Endothelial cell of umbilical vein (primary cell): ENCODE results near the gene EVI2A. TPM values are rescaled to one million over a fixed set of nuclear protein-coding genes. Genes with fewer than 3 reads are reported as not detected.

ENCODE experiments used
- BruUV-seq: library from RNA; stranded (reverse); fragments of 400-500 nt; replicated peaks from 2 replicates; lab custom pipeline; 2021; lab: Mats Ljungman, UMichigan
- CTCF ChIA-PET: fragments of 300-600, 350-600 bp; sonication (Branson Sonifier 250); formaldehyde crosslinking; loops from one replicate; lab custom pipeline; 2021; ENCODE audit warnings: antibody characterized with exemption, inconsistent platforms; lab: Charles Lee
- POLR2A ChIA-PET: fragments of 300-600, 350-600 bp; sonication (Branson Sonifier 250); formaldehyde crosslinking; loops from one replicate; lab custom pipeline; 2021; ENCODE audit warnings: antibody characterized with exemption, inconsistent platforms; lab: Charles Lee
- DNase-seq: peaks from one replicate; pipeline ENCODE4 v3.0.0-alpha.2; 2011; ENCODE audit warnings: low read depth, low spot score
- FAIRE-seq: peaks from 2 replicates; lab custom pipeline; 2011; peaks lifted over from hg19 to GRCh38; lab: Jason Lieb, UNC
- H2AFZ ChIP-seq: 2 replicates; pipeline ENCODE4 v1.6.0; 2012; ENCODE audit warnings: low read depth, low read length, control low read depth, inconsistent platforms
- H3K27ac ChIP-seq: 2 replicates; pipeline ENCODE4 v1.5.1; 2011; ENCODE audit warnings: low read depth, mild to moderate bottlenecking, control low read depth, low read length, moderate library complexity; ENCODE audit not compliant: insufficient read depth
- H3K27me3 ChIP-seq, 2 experiments: 2 replicates each; pipeline versions ENCODE4 v1.6.0 to v1.6.1; 2011; ENCODE audit warnings: low read length in 2 of 2, mixed read lengths in 1 of 2; ENCODE audit not compliant: control insufficient read depth in 2 of 2, insufficient read depth in 2 of 2
- H3K36me3 ChIP-seq, 2 experiments: 2 replicates in 1 of 2; 3 replicates in 1 of 2; pipeline ENCODE4 v1.5.1; 2011; ENCODE audit warnings: low read length in 2 of 2, mild to moderate bottlenecking in 1 of 2, moderate library complexity in 1 of 2; ENCODE audit not compliant: control insufficient read depth in 2 of 2, insufficient read depth in 2 of 2; ENCODE audit errors: extremely low read depth in 1 of 2
- H3K4me1 ChIP-seq: 3 replicates; pipeline ENCODE4 v1.5.1; 2011; ENCODE audit warnings: mild to moderate bottlenecking, low read length; ENCODE audit not compliant: control insufficient read depth, insufficient read depth; ENCODE audit errors: extremely low read depth
- H3K4me2 ChIP-seq: 2 replicates; pipeline ENCODE4 v1.6.1; 2011; ENCODE audit warnings: low read length, control low read depth, mixed read lengths; ENCODE audit not compliant: insufficient read depth
- H3K4me3 ChIP-seq, 3 experiments: fragments of 200-600 bp in 1 of 3; sonication (generic), shearing (Covaris generic) in 1 of 3; replicated peaks in 1 of 3; 2 replicates each; pipeline ENCODE4 v1.5.1; 2011 to 2016; ENCODE audit warnings: control low read depth in 3 of 3, low read length in 3 of 3, mild to moderate bottlenecking in 2 of 3, inconsistent platforms in 1 of 3, low read depth in 1 of 3, moderate library complexity in 1 of 3; ENCODE audit not compliant: insufficient read depth in 1 of 3
- H3K79me2 ChIP-seq: 2 replicates; pipeline ENCODE4 v1.6.0; 2012; ENCODE audit warnings: low read length, inconsistent platforms; ENCODE audit not compliant: control insufficient read depth, insufficient read depth
- H3K9ac ChIP-seq: replicated peaks from 2 replicates; pipeline ENCODE3; 2011; ENCODE audit warnings: low read length, control low read depth; ENCODE audit not compliant: insufficient read depth; ENCODE audit errors: extremely low read depth
- H3K9me1 ChIP-seq: replicated peaks from 3 replicates; pipeline ENCODE4 v1.6.0; 2011; ENCODE audit warnings: mild to moderate bottlenecking, low read length; ENCODE audit not compliant: control insufficient read depth, insufficient read depth; ENCODE audit errors: extremely low read depth
- H3K9me3 ChIP-seq: replicated peaks from 2 replicates; pipeline ENCODE4 v1.5.1; 2012; ENCODE audit warnings: low read length, inconsistent platforms; ENCODE audit not compliant: control insufficient read depth, insufficient read depth
- H4K20me1 ChIP-seq: replicated peaks from 2 replicates; pipeline ENCODE3; 2011; ENCODE audit warnings: mild to moderate bottlenecking, low read length; ENCODE audit not compliant: control insufficient read depth, insufficient read depth; ENCODE audit errors: extremely low read depth
- CTCF ChIP-seq, 2 donors: IDR thresholded peaks; 1 replicate in 1 of 2; 2 replicates in 1 of 2; pipeline ENCODE4 v1.5.1; 2011; ENCODE audit warnings: low read length in 2 of 2, mild to moderate bottlenecking in 2 of 2, moderate library complexity in 2 of 2, control low read depth in 1 of 2, inconsistent platforms in 1 of 2, low read depth in 1 of 2; ENCODE audit not compliant: insufficient read depth in 1 of 2; ENCODE audit errors: extremely low read depth in 1 of 2
- EZH2 ChIP-seq: IDR thresholded peaks from 2 replicates; pipeline ENCODE4 v1.6.1; 2012; ENCODE audit warnings: borderline replicate concordance, low read depth, mild to moderate bottlenecking, moderate library complexity, low read length, inconsistent platforms; ENCODE audit not compliant: severe bottlenecking
- FOS ChIP-seq: IDR thresholded peaks from 2 replicates; pipeline ENCODE4 v1.6.1; 2011; ENCODE audit warnings: mild to moderate bottlenecking, low read length, moderate library complexity, borderline replicate concordance; ENCODE audit not compliant: insufficient read depth
- JUN ChIP-seq: IDR thresholded peaks from 2 replicates; pipeline ENCODE4 v1.6.1; 2011; ENCODE audit warnings: borderline replicate concordance, low read depth; ENCODE audit not compliant: insufficient read length, insufficient read depth
- POLR2A ChIP-seq: IDR thresholded peaks from 2 replicates; pipeline ENCODE4 v1.6.1; 2012; ENCODE audit warnings: low read depth, mild to moderate bottlenecking, control low read depth, low read length
- POLR2AphosphoS5 ChIP-seq: IDR thresholded peaks from 2 replicates; pipeline ENCODE4 v1.6.1; 2012; ENCODE audit warnings: low read depth, mild to moderate bottlenecking, control low read depth, low read length, moderate library complexity; ENCODE audit not compliant: insufficient read depth
- dilution Hi-C: fragments of 300-500 bp; cut with MboI; formaldehyde crosslinking; loops from one replicate; pipeline ENCODE4 v1.15.0; 2019; ENCODE audit warnings: low sequenced_read_pairs; ENCODE audit not compliant: extremely low pct_ligation_motif_present
- intact Hi-C: fragments of 100-400 bp; cut with micrococcal nuclease; formaldehyde crosslinking; loops from one replicate; pipeline ENCODE4 v1.10.0; 2022
- polyA plus RNA-seq, 4 experiments: library from polyadenylated mRNA; depleted of rRNA in 3 of 4; stranded (reverse) in 3 of 4; unstranded in 1 of 4; fragments of >200 nt; gene quantifications; 2 replicates each; pipeline versions ENCODE4 v1.2.1 to v1.2.3, GENCODE V29; 2011 to 2012; ENCODE audit warnings: missing spikeins in 1 of 4
- total RNA-seq: library from RNA; stranded (reverse); gene quantifications from 2 replicates; pipeline ENCODE4 v1.2.3, GENCODE V29; 2021
- TF ChIP-seq, protein P1 (sequence below): IDR thresholded peaks from 2 replicates; pipeline ENCODE4 v1.6.1; 2011; ENCODE audit not compliant: insufficient read depth, insufficient read length

EVI2A gene
- total and polyA plus RNA-seq, 2 donors (not counting 3 experiments of a cell fraction or from before 2014, with no cell fraction given): 0.07 to 0.22 TPM

DNA sequence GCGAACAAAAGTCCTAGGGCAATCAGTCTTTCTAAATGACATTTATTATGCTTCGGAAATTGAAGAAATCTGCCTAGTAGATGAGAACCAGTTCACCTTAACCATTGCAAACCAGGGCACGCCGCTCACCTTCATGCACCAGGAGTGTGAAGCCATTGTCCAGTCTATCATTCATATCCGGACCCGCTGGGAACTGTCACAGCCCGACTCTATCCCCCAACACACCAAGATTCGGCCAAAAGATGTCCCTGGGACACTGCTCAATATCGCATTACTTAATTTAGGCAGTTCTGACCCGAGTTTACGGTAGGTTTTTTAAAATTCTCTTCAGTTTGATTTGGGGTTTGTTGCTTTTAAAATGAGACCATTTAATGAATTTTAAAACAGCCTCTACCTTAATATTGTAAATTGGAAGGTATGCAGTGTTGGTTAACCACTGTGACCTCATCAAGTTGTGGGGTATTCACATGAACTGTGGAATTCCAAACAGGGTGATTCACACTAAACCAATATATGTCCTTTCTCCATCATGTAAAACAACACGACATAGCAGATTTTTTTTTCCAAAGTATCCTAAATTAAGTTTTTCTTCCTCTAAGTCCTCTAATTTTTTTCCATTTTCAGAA, 6.2 kb upstream of the EVI2A start:
- no TSS peak for BruUV-seq
- Histone ChIP-seq H3K9me3 (no peaks in the 10 kb centered on the region), H3K4me1 (peaks cover 3% of the 10 kb centered on the region), H2AFZ (no peak overlapping the region), H3K36me3 (peaks cover 0 to 2% of the 10 kb centered on the region in 2 experiments), H3K9me1 (no peaks in the 10 kb centered on the region), H3K9ac (no peak overlapping the region), H3K4me3 (no peak overlapping the region), H3K4me2 (no peak overlapping the region), H3K27ac (peak overlapping the region; percentile 40), H3K27me3 (no peaks in the 10 kb centered on the region), H4K20me1 (no peaks in the 10 kb centered on the region), H3K79me2 (no peaks in the 10 kb centered on the region)
- FAIRE-seq (peak; percentile 73), DNase-seq (no peak)
- POLR2A ChIA-PET: no interaction called here
- no peak for TF ChIP-seq EZH2
- no peak for TF ChIP-seq POLR2AphosphoS5
- peak; percentile 50 for TF ChIP-seq JUN
- no peak for TF ChIP-seq CTCF (IDR thresholded peaks at IDR 0.05; ENCODE audit: extremely low read depth in 1 of 2, insufficient read depth in 1 of 2, low read depth in 1 of 2, low read length in 2 of 2)
- no peak for TF ChIP-seq POLR2A
- TF ChIP-seq FOS: peak; percentile 63
- TF ChIP-seq, protein P1, sequence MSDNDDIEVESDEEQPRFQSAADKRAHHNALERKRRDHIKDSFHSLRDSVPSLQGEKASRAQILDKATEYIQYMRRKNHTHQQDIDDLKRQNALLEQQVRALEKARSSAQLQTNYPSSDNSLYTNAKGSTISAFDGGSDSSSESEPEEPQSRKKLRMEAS: no peak
- intact Hi-C loops (no loop called here), dilution Hi-C loops (no loop called here)
- CTCF ChIA-PET: interaction anchor here (0.7 to 1.5 kb wide), 4 partner anchors 9 to 34 kb away, joined by 3 to 6 read pairs (median 4); partner anchors contain the start of gene EVI2B
